Measurements from ENCODE around the gene ZNF628.

The ZNF628 gene

GRCh38 chr19:55530996-55531395 lies 54.6 kb downstream of the ZNF628 start:
- no peak for DNase-seq
